GM12864 (cell line): ENCODE data around the gene MICA.
"Not testable (repeated sequence)": the region's sequence is repeated elsewhere in the genome, so short reads cannot be mapped to it uniquely, and the experiment has no call there.

Source experiments
- DNase-seq: peaks from one replicate; pipeline ENCODE4 v3.0.0-alpha.2; 2011; ENCODE audit warnings: low read depth
- H3K4me3 ChIP-seq: 2 replicates; pipeline ENCODE4 v1.5.1; 2011; ENCODE audit warnings: mild to moderate bottlenecking, low read depth, low read length, control low read depth
- TF ChIP-seq, protein P1 (sequence below): IDR thresholded peaks from 2 replicates; pipeline ENCODE4 v1.5.1; 2011; ENCODE audit warnings: low read depth, mild to moderate bottlenecking, moderate library complexity, low read length, control low read depth, inconsistent platforms; ENCODE audit errors: missing control alignments

MICA gene

DNA sequence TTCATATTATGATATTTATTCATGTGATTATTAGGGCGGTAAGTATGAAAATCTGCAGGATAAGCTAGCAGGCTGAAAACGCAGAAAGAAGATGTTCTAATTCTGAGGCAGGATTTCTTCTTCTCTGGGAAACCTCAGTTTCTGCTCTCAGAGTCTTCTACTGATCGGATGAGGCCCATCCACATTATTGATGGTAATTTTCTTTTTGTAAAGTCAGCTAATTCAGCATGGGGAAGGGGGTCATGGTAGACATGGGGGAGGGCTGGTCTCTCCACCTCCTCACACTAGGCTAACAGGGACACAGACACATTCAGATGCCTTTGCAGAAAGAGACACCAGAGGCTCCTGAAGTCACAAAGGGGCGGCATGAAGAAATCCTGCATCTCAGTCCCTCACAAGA, 21.7 kb upstream of the MICA start:
- TF ChIP-seq, protein P1, sequence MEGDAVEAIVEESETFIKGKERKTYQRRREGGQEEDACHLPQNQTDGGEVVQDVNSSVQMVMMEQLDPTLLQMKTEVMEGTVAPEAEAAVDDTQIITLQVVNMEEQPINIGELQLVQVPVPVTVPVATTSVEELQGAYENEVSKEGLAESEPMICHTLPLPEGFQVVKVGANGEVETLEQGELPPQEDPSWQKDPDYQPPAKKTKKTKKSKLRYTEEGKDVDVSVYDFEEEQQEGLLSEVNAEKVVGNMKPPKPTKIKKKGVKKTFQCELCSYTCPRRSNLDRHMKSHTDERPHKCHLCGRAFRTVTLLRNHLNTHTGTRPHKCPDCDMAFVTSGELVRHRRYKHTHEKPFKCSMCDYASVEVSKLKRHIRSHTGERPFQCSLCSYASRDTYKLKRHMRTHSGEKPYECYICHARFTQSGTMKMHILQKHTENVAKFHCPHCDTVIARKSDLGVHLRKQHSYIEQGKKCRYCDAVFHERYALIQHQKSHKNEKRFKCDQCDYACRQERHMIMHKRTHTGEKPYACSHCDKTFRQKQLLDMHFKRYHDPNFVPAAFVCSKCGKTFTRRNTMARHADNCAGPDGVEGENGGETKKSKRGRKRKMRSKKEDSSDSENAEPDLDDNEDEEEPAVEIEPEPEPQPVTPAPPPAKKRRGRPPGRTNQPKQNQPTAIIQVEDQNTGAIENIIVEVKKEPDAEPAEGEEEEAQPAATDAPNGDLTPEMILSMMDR, result no peak
- no peak overlapping the region for H3K4me3 ChIP-seq
- DNase-seq, result no peak

DNA sequence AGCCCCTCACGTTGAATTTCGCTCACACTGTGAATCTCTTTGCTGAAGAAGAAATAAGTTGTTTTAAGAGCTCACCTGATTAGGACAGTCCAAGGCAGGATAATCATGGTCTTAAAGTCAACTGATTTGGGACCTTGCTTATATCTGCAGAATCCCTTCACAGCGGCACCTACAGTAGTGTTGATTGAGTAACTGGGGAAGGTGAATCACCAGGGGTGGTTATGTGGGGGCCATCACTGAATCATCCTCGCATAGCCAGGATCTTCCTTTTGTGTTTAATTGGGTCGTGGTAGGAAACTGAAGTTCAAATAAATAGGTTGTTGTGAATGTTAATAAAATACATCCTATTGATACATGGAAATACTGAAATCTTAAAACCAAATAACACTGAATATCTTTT, 20.2 kb upstream of the MICA start:
- no peak for DNase-seq
- TF ChIP-seq, protein P1, result no peak
- no peak overlapping the region for H3K4me3 ChIP-seq

- DNase-seq, result no peak
- H3K4me3 ChIP-seq, result no peak overlapping the region
- TF ChIP-seq, protein P1, result no peak
Measured at GRCh38 chr6:31385041-31385440, 18.4 kb upstream of the MICA start.

DNA sequence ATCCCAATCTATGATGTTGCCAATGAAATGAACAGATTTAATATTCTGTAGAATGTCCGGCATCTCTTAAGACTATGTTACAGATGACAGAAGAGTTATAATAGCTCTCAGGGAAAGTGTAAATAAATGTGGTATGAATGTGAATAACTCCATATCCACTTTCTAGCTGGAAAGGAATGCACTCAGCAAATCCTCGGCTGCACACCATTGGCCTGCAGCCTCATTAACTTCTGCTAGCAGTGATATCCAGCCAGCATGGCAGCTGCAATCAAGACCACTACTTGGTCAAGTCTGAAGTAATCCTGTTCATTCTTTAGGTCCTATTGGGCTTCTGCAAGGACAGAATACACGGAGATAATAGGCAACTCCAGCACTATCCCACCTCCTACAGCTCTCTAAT, 17.3 kb upstream of the MICA start:
- TF ChIP-seq, protein P1, result no peak
- no peak overlapping the region for H3K4me3 ChIP-seq
- no peak for DNase-seq

DNA sequence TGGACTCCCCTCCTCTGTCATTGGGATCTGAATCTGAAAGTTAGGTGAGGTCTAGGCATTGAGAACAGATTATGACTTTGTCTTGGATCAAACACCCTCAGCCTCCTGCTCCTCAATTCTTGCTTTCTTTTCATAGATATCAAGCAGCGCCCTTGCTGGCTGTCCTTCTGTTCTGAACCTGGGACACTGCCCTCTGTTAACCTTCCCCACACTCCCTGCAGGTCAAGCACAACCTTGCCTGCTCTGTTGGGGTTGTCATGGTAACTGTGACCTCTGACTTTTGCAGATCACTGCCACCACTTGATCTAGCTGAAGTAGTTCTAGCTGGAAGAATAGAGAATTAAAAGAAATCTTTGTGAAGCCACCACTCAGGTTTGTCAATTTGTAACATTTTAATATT, 16.4 kb upstream of the MICA start:
- TF ChIP-seq, protein P1, result no peak
- no peak for DNase-seq

DNA sequence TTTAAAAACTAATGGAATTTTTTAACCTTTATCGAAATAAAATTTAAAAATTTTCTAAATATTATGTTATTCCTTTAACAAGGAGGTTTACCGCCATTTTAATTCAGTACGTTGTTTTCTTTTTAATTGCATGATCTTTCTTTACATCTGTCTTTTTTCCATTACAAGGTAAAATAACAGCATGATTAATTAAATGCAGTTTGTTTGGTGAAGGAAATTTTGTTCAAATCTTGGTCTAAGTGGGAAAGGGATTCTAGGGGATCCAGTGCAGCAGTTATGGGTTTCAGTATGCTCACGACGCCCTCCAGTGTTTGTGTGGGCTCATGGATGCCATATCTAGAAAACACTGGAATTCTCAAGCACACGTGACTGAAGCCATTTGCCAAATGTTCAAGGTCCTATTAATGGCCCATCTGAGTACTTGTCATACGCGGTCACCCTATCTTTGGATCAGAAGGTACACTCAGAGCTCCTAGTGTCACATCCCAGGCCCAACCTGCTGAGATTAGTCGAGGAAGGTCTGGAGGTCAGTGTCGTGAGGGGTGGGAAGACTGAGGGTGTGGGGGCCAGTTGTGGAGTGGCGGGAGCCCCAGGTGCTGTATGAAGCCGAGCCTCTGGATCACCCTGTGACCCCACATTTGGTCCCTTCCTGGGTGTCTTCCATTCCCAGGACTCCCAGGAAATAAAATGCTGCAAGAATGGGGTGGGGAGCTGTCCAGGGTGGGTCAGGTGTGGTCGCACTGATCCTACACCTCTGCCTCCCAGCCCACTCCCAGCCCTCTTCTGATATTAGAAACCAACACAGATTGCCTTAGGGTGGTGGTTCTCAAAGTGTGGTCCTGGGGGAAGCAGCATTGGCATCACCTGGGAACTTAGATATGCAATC, 14.2 kb upstream of the MICA start:
- H3K4me3 ChIP-seq, DNase-seq: not testable (repeated sequence)

More for the DNA sequence above, 16.4 kb upstream of the MICA start:
- no peak overlapping the region for H3K4me3 ChIP-seq

- H3K4me3 ChIP-seq, DNase-seq: not testable (repeated sequence)
Measured at GRCh38 chr6:31389802-31390132, 13.6 kb upstream of the MICA start.

DNA sequence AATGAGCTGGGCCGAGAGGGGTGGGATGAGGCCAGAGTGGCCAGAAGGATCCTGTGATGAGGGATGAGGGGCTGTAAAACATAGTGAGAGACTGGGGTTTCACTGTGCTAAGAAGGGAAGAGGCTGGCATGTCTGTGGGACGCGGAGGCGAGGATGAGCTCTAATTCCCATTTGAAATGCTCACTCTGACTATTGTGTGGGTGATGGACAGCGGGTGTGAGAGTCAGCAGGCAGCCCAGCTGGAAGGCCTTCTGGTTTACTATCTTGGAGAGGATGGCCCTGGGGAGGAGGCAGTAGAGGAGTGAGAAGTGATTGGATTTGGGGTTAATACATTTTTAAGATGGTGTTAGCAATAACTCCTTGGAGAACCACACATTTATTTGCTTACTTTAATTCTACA, 9.5 kb upstream of the MICA start:
- TF ChIP-seq, protein P1, result no peak
- DNase-seq, result no peak
- H3K4me3 ChIP-seq, result no peak overlapping the region
